ENCODE data around the gene RNF26. TPM values are rescaled to one million over a fixed set of nuclear protein-coding genes. Genes with fewer than 3 reads are reported as not detected.

The RNF26 gene
- total RNA-seq, 1 donor: 5.2 TPM

GRCh38 chr11:119375337-119376196 is 41.2 kb downstream of the RNF26 start:
- peak; percentile 75 for DNase-seq (ENCODE audit: low read depth)
- TF ChIP-seq CTCF (IDR thresholded peaks at IDR 0.05; ENCODE audit: insufficient read depth, low read depth, low read length): no peak
- no peak overlapping the region for H3K4me3 ChIP-seq (ENCODE audit: low read depth, low read length)

- no peak overlapping the region for H3K4me3 ChIP-seq (ENCODE audit: low read depth, low read length)
- TF ChIP-seq CTCF (IDR thresholded peaks at IDR 0.05; ENCODE audit: insufficient read depth, low read depth, low read length): no peak
- no peak for DNase-seq (ENCODE audit: low read depth)
These were observed 42.0 kb downstream of the RNF26 start for GRCh38 chr11:119376197-119376847.

GRCh38 chr11:119377112-119377901 is 43.0 kb downstream of the RNF26 start:
- DNase-seq (ENCODE audit: low read depth): no peak
- no peak for TF ChIP-seq CTCF (IDR thresholded peaks at IDR 0.05; ENCODE audit: insufficient read depth, low read depth, low read length)
- H3K4me3 ChIP-seq (ENCODE audit: low read depth, low read length): no peak overlapping the region

DNA sequence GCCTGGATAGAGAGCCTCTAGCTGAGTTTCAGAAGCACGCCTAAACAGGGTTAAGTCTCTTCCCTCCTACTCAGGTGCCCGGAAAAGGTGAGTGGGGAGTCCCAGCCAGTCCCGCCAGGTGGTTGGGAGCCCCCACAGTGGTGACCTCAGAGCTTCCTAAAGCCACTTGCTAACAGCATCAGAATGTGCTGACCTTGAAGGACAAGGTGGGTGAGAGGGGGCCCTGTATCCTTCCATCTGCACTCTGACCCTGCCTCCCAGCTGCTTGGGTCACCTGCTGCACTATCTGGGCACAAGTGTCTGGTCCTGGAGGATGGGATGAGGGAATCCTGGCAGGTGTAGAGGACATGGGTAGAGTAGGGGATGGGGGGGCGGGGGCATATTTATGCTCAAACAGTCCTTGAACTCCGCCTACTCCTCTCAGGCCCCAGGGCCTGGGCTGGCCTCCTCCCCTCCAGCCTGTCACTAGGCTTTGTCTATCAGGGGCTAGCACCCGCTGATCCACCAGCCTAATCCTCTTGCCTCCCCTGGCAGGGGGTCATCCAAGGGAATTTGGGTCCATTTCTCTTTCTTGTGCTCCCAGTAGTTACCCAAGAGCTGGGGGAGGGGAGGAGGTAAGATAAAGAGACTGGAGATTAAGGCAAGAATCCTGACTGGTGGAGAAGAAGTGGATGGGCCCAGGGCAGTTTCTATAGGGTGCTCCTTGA is 43.8 kb downstream of the RNF26 start:
- no peak overlapping the region for H3K4me3 ChIP-seq (ENCODE audit: low read depth, low read length)
- no peak for DNase-seq (ENCODE audit: low read depth)
- no peak for TF ChIP-seq CTCF (IDR thresholded peaks at IDR 0.05; ENCODE audit: insufficient read depth, low read depth, low read length)

GRCh38 chr11:119378851-119379465 is 44.6 kb downstream of the RNF26 start:
- no peak for TF ChIP-seq CTCF (IDR thresholded peaks at IDR 0.05; ENCODE audit: insufficient read depth, low read depth, low read length)
- no peak overlapping the region for H3K4me3 ChIP-seq (ENCODE audit: low read depth, low read length)
- DNase-seq (ENCODE audit: low read depth): no peak
